Endodermal cell (in vitro differentiated cells): ENCODE measurements around the gene WDFY1. TPM values are rescaled to one million over a fixed set of nuclear protein-coding genes. Genes with fewer than 3 reads are reported as not detected.

ENCODE experiments used
- DNase-seq: peaks from one replicate; pipeline ENCODE4 v3.0.0-alpha.2; 2017
- H3K27ac ChIP-seq: 2 replicates; pipeline ENCODE4 v1.5.1; 2013; ENCODE audit warnings: mild to moderate bottlenecking, low read depth, low read length, moderate library complexity
- H3K27me3 ChIP-seq: 2 replicates; pipeline ENCODE4 v1.6.1; 2013; ENCODE audit warnings: mild to moderate bottlenecking, low read length, moderate library complexity; ENCODE audit not compliant: insufficient read depth, control insufficient read depth, poor library complexity, severe bottlenecking
- H3K36me3 ChIP-seq: 2 replicates; pipeline ENCODE4 v1.7.0; 2013; ENCODE audit warnings: mild to moderate bottlenecking, low read length, moderate library complexity; ENCODE audit not compliant: control insufficient read depth, insufficient read depth
- H3K4me1 ChIP-seq: one replicate; pipeline ENCODE4 v1.7.0; 2013; ENCODE audit warnings: low read length; ENCODE audit not compliant: control insufficient read depth, insufficient read depth
- H3K4me3 ChIP-seq: 2 replicates; pipeline ENCODE4 v1.5.1; 2013; ENCODE audit warnings: mild to moderate bottlenecking, low read length, moderate library complexity
- H3K9ac ChIP-seq: 2 replicates; pipeline ENCODE4 v1.6.1; 2013; ENCODE audit warnings: mild to moderate bottlenecking, low read length, moderate library complexity; ENCODE audit not compliant: poor library complexity, severe bottlenecking; ENCODE audit errors: extremely low read depth
- H3K9me3 ChIP-seq: 2 replicates; pipeline ENCODE4 v1.6.1; 2013; ENCODE audit warnings: mild to moderate bottlenecking, low read length, moderate library complexity; ENCODE audit not compliant: control insufficient read depth
- H3K27ac Mint-ChIP-seq: 2 replicates; pipeline ENCODE4 v1.8.0; 2020; ENCODE audit warnings: mixed read lengths
- H3K27me3 Mint-ChIP-seq: 2 replicates; pipeline ENCODE4 v1.8.0; 2021; ENCODE audit warnings: mild to moderate bottlenecking, mixed read lengths; ENCODE audit not compliant: insufficient read depth
- H3K36me3 Mint-ChIP-seq: 2 replicates; pipeline ENCODE4 v1.8.0; 2020; ENCODE audit warnings: low read depth, mixed read lengths
- H3K4me1 Mint-ChIP-seq: 2 replicates; pipeline ENCODE4 v1.8.0; 2020; ENCODE audit warnings: mixed read lengths
- H3K4me3 Mint-ChIP-seq: 2 replicates; pipeline ENCODE4 v1.8.0; 2020; ENCODE audit warnings: mild to moderate bottlenecking, moderate library complexity, mixed read lengths
- H3K9me3 Mint-ChIP-seq: 2 replicates; pipeline ENCODE4 v1.8.0; 2020; ENCODE audit warnings: mild to moderate bottlenecking, mixed read lengths
- WGBS, 2 experiments: methylation state at CpG; one replicate each; pipeline versions ENCODE4 v1.1.5 to v1.1.7; 2013; ENCODE audit warnings: missing lambda C conversion rate in 2 of 2, mixed read lengths in 1 of 2; ENCODE audit not compliant: insufficient coverage in 1 of 2, insufficient read length in 1 of 2; 5-methylcytosine and 5-hydroxymethylcytosine counted together
- total RNA-seq, 2 donors: library from RNA; stranded (reverse); fragmentation: NEBNext Ultra II Directional in 1 of 2; extraction: Animal tissue kit (Norgen Biotek cat#: 25700) in 1 of 2; gene quantifications; 2 replicates in 1 of 2; 3 replicates in 1 of 2; pipeline ENCODE4 v1.2.1, GENCODE V29; 2021
- TF ChIP-seq, protein P1 (sequence below): fragments of 200-600 bp; sonication (generic); conservative IDR thresholded peaks from 2 replicates; pipeline ENCODE4 v1.5.0; 2021; ENCODE audit warnings: antibody characterized with exemption, mild to moderate bottlenecking

WDFY1 gene
- total RNA-seq, 2 donors from 2014 or later = 61.9 to 69.7 TPM

DNA sequence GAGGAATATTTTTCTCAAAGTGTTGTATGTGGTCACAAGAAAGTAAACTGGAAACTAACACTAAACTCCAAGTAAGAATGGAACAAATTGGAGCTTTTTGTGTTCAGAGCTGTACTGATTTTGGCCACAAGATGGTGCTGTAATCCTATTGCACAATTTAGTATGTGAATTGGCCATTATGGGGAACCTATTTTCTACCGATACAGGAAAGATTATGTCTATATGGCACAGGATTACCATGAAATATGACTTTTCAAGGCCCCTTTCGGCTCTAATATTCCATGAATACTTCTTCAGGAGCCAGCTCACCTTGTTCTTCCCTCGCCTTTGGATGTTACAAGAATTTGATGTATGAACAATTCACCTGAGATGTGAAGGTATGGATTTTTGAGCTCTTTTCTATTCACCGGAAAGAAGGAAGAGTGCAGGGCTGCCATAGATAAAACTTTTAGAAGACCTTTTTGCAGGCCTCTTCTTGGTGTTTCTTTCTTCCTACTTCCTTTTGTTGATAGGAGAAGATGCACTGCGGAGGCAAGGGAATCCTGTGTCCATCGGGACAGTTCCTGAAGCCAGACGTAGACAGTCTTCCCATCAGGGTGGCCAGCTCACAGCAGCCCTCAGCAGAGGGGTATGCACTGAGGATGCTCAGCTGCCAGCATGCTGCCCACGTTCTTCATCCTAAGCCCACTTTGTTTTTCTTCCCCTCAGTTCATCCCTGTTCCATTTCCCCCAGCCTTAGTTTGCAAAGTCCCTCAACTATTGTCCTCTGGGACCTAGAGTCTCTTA is 25.4 kb upstream of the WDFY1 start:
- TF ChIP-seq, protein P1, sequence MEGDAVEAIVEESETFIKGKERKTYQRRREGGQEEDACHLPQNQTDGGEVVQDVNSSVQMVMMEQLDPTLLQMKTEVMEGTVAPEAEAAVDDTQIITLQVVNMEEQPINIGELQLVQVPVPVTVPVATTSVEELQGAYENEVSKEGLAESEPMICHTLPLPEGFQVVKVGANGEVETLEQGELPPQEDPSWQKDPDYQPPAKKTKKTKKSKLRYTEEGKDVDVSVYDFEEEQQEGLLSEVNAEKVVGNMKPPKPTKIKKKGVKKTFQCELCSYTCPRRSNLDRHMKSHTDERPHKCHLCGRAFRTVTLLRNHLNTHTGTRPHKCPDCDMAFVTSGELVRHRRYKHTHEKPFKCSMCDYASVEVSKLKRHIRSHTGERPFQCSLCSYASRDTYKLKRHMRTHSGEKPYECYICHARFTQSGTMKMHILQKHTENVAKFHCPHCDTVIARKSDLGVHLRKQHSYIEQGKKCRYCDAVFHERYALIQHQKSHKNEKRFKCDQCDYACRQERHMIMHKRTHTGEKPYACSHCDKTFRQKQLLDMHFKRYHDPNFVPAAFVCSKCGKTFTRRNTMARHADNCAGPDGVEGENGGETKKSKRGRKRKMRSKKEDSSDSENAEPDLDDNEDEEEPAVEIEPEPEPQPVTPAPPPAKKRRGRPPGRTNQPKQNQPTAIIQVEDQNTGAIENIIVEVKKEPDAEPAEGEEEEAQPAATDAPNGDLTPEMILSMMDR = peak; percentile 95
- H3K27me3 ChIP-seq = no peaks in the 10 kb centered on the region
- no peaks in the 10 kb centered on the region for H3K9me3 ChIP-seq
- H3K27ac ChIP-seq = no peak overlapping the region
- Mint-ChIP-seq H3K9me3 (no peaks in the 10 kb centered on the region), H3K4me1 (peaks cover 15% of the 10 kb centered on the region), H3K27ac (no peak overlapping the region), H3K4me3 (no peak overlapping the region), H3K36me3 (peaks cover 16% of the 10 kb centered on the region), H3K27me3 (no peaks in the 10 kb centered on the region)
- H3K4me3 ChIP-seq = no peak overlapping the region
- DNase-seq = peak; percentile 73
- WGBS, 2 experiments = 56 to 76% methylated on average over 5 to 8 of the region's 8 CpGs
- H3K36me3 ChIP-seq = peaks cover 37% of the 10 kb centered on the region
- peaks cover 3% of the 10 kb centered on the region for H3K4me1 ChIP-seq
- no peak overlapping the region for H3K9ac ChIP-seq

DNA sequence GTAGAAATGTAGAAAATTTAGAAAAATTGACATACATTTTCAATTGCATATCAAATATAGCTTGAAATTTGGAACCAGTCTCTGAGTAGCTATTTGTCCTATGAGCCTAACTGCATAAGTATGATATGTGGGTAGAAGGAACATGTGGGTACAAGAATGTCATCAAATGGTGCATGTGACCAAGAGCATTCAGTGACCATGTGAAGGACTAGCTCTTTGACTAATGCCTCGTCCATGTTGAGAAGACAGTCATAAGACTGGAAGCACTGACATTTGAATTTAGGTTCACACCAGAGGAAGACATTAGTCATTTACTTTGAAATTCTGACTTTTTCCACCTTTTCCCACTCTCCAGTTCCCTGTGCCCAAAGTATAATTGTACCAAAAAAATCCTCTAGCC is 24.7 kb upstream of the WDFY1 start:
- Mint-ChIP-seq H3K4me3 (no peak overlapping the region), H3K27me3 (no peaks in the 10 kb centered on the region), H3K36me3 (peaks cover 17% of the 10 kb centered on the region), H3K27ac (no peak overlapping the region), H3K4me1 (peaks cover 15% of the 10 kb centered on the region), H3K9me3 (no peaks in the 10 kb centered on the region)
- H3K27ac ChIP-seq = no peak overlapping the region
- H3K4me3 ChIP-seq = no peak overlapping the region
- 82 to 90% methylated on average over 1 of the region's 1 CpG for WGBS, 2 experiments
- no peak overlapping the region for H3K9ac ChIP-seq
- H3K36me3 ChIP-seq = peaks cover 37% of the 10 kb centered on the region
- H3K4me1 ChIP-seq = peaks cover 3% of the 10 kb centered on the region
- no peaks in the 10 kb centered on the region for H3K9me3 ChIP-seq
- H3K27me3 ChIP-seq = no peaks in the 10 kb centered on the region
- TF ChIP-seq, protein P1 = no peak
- no peak for DNase-seq

GRCh38 chr2:223969315-223969714 is 24.2 kb upstream of the WDFY1 start:
- H3K27me3 Mint-ChIP-seq = no peaks in the 10 kb centered on the region
- Histone ChIP-seq H3K36me3 (peaks cover 37% of the 10 kb centered on the region), H3K4me1 (peaks cover 3% of the 10 kb centered on the region), H3K27ac (no peak overlapping the region), H3K9ac (no peak overlapping the region), H3K9me3 (no peaks in the 10 kb centered on the region), H3K27me3 (no peaks in the 10 kb centered on the region), H3K4me3 (no peak overlapping the region)
- TF ChIP-seq, protein P1 = no peak
- H3K4me1 Mint-ChIP-seq = peaks cover 15% of the 10 kb centered on the region
- H3K9me3 Mint-ChIP-seq = no peaks in the 10 kb centered on the region
- DNase-seq = no peak
- 33% methylated on average over 1 of the region's 3 CpGs; no CpG with 5 or more reads in 1 of the 2 experiments for WGBS, 2 experiments
- no peak overlapping the region for H3K4me3 Mint-ChIP-seq
- H3K27ac Mint-ChIP-seq = no peak overlapping the region
- peaks cover 18% of the 10 kb centered on the region for H3K36me3 Mint-ChIP-seq
